ENCODE data around the gene STAT2. TPM values are rescaled to one million over a fixed set of nuclear protein-coding genes. Genes with fewer than 3 reads are reported as not detected.

STAT2 gene
- total RNA-seq, 1 experiment from 2014 or later, result 44.0 TPM

DNA sequence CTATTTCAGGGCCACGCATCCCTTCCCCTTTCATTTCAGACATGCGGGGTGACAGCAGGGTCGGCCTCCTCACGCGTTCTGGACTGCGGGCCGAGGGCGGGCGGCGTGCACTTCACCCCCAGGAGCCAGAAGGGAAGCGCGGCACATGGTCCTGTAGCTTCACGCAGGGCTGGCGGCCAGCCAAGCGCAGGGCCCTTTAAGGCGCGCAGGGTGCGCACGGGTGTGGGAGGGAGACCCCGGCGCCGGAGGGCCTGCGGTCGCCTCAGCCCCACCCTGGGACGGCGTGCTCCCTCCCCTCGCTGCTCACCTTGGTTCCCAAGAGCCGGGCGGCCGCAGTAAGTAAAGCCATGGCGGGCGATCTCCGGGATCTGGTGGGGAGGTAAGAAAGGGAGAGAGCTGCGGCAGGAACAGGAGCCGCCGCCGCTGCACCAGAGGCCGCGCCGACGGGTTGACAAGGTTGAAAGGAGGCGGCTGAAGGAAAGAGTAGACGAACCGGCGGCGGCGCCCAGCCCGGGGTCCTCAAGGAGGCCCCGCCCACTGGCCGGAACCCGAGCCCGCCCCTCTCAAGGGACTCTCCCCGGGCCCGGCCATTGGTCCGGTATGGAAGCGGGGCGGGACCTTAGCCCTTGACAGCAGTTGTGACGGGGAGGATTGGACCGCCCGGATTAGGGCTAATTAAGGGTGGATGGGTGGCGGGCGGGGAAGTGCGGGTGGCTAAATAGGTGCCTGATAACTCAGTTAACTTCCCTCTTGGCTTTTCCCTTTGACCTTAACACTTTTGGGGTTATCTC lies 59.9 kb downstream of the STAT2 start, which contains the start of gene CS:
Gene CS (minus strand): TSS at position 478 of the 791 bp plus-strand sequence. CDS start 129 bp downstream, at position 349.
- DNase-seq, result peak; percentile 99
- peak within 1 kb of the TSS; percentile 85 for H3K4me3 ChIP-seq

DNA sequence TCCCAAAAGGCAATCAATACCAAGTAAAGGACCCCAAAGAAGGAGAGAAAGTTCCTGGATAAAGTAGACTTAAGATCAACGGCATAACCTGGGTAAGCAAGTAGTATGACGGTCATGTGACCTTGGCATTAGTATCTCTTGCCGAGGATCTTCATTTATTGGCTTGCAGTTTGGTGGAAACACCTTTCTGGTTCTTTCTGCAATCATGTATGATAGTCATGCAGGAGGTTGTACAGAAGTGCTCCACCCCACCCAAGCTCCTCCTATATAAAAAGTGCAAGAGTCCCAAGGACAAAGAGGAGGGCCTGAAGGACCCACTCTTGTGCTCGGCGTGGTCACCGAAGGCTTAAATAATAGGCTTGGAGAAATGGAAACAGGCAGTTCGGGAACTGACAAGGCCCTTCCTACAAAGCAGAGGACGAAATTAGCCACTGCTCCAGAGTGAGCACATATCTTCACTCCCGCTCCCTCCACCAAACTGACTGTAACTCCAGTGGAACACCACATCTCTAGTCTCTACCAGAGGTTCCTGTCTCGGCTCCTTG lies 60.5 kb downstream of the STAT2 start:
- H3K9me3 ChIP-seq (replicated peaks), result no peaks in the 10 kb centered on the region
- peak overlapping the region; percentile 84 for H3K27ac ChIP-seq
- H3K27me3 ChIP-seq, result no peaks in the 10 kb centered on the region
- H3K36me3 ChIP-seq, result peaks cover 22% of the 10 kb centered on the region; the same call in 1 of the 2 replicates
- H3K4me1 ChIP-seq, result peaks cover 10% of the 10 kb centered on the region; the same call in 1 of the 2 replicates
- peak overlapping the region; percentile 85 for H3K4me3 ChIP-seq
- no peak for DNase-seq

More for the DNA sequence above, 59.9 kb downstream of the STAT2 start, which contains the start of gene CS:
- peak within 1 kb of the TSS; percentile 84 for H3K27ac ChIP-seq
- no peaks in the 10 kb centered on the region for H3K9me3 ChIP-seq (replicated peaks)
- peaks cover 10% of the 10 kb centered on the region; the same call in 1 of the 2 replicates for H3K4me1 ChIP-seq
- H3K27me3 ChIP-seq, result no peaks in the 10 kb centered on the region
- H3K36me3 ChIP-seq, result peaks cover 21% of the 10 kb centered on the region; the same call in 1 of the 2 replicates

DNA sequence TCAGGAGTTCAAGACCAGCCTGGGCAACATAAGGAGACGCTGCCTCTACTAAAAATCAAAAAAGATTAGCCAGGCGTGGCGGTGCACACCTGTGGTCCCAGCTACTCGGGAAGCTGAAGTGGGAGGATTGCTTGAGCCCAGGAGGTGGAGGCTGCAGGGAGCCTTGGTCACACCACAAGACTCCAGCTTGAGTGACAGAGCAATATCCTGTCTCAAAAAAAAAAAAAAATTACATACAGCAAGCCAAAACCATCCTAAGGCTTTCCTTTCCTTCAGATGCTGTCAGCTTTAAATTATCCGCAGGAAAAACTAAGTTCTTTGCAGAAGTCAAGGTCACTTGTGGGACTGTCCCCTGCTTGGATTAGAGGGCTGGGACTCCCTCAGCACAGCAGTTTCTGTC lies 61.1 kb downstream of the STAT2 start:
- Histone ChIP-seq H3K27ac (no peak overlapping the region), H3K4me3 (peak overlapping the region; percentile 85), H3K4me1 (peaks cover 10% of the 10 kb centered on the region; the same call in 1 of the 2 replicates), H3K9me3 (replicated peaks) (no peaks in the 10 kb centered on the region), H3K36me3 (peaks cover 25% of the 10 kb centered on the region; the same call in 1 of the 2 replicates), H3K27me3 (no peaks in the 10 kb centered on the region)
- DNase-seq, result no peak

DNA sequence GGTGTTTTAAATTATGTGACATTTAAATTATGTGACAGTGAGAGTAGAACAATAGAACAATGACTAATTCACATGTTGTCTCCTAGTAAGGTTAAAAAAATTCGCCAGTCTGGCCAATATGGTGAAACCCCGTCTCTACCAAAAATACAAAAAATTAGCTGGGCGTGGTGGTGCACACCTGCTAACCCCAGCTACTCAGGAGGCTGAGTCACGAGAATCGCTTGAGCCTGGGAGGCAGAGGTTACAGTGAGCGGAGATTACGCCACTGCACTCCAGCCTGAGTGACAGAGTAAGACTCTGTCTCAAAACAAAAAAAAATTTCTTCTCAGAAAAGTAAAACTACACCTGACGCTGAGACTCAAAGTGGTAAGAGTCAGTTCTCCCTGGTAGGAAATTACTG lies 62.5 kb downstream of the STAT2 start:
- no peak overlapping the region for H3K4me3 ChIP-seq
- peaks cover 30% of the 10 kb centered on the region; the same call in 1 of the 2 replicates for H3K36me3 ChIP-seq
- H3K9me3 ChIP-seq (replicated peaks), result no peaks in the 10 kb centered on the region
- DNase-seq, result no peak
- no peaks in the 10 kb centered on the region for H3K27me3 ChIP-seq
- no peak overlapping the region for H3K27ac ChIP-seq
- H3K4me1 ChIP-seq, result peaks cover 10% of the 10 kb centered on the region; the same call in 1 of the 2 replicates

GRCh38 chr12:56296295-56296694 lies 63.6 kb downstream of the STAT2 start:
- H3K36me3 ChIP-seq, result peaks cover 37% of the 10 kb centered on the region
- H3K27me3 ChIP-seq, result no peaks in the 10 kb centered on the region
- no peak overlapping the region for H3K4me3 ChIP-seq
- H3K9me3 ChIP-seq (replicated peaks), result no peaks in the 10 kb centered on the region
- no peak overlapping the region for H3K27ac ChIP-seq
- 0 out of 2 replicates have a peak, but pooled peaks cover 6% of the 10 kb centered on the region for H3K4me1 ChIP-seq
- no peak for DNase-seq

- Histone ChIP-seq H3K27ac (no peak overlapping the region), H3K36me3 (peaks cover 58% of the 10 kb centered on the region), H3K4me3 (no peak overlapping the region), H3K9me3 (replicated peaks) (no peaks in the 10 kb centered on the region), H3K27me3 (no peaks in the 10 kb centered on the region), H3K4me1 (0 out of 2 replicates have a peak, but pooled peaks cover 2% of the 10 kb centered on the region)
- DNase-seq, result no peak
Measured at GRCh38 chr12:56293795-56294194, 66.1 kb downstream of the STAT2 start.

Other genes with a start within 250 kb of the STAT2 start
- 5,544 and 5,661 TPM in 2 replicates for gene RPL41, start 243.5 kb downstream of the STAT2 start, total RNA-seq (2014; rRNA removed; shearing (Covaris generic))
- 5.5 and 5.8 TPM in 2 replicates for gene ZC3H10, start 241.8 kb downstream of the STAT2 start, total RNA-seq (2014; rRNA removed; shearing (Covaris generic))
- 86.7 and 92.9 TPM in 2 replicates for gene ESYT1, start 231.8 kb downstream of the STAT2 start, total RNA-seq (2014; rRNA removed; shearing (Covaris generic))
- gene MYL6B, start 207.5 kb downstream of the STAT2 start, total RNA-seq (2014; rRNA removed; shearing (Covaris generic)), result 199 and 208 TPM in 2 replicates
- 564 and 633 TPM in 2 replicates for gene MYL6, start 201.7 kb downstream of the STAT2 start, total RNA-seq (2014; rRNA removed; shearing (Covaris generic))
- gene SMARCC2, start 170.6 kb downstream of the STAT2 start, total RNA-seq (2014; rRNA removed; shearing (Covaris generic)), result 57.3 and 60.9 TPM in 2 replicates
- gene RNF41, start 138.2 kb downstream of the STAT2 start, total RNA-seq (2014; rRNA removed; shearing (Covaris generic)), result 24.3 and 25.7 TPM in 2 replicates
- 43.2 and 46.5 TPM in 2 replicates for gene NABP2, start 135.8 kb downstream of the STAT2 start, total RNA-seq (2014; rRNA removed; shearing (Covaris generic))
- not detected in 2 replicates for gene SLC39A5, start 130.1 kb downstream of the STAT2 start, total RNA-seq (2014; rRNA removed; shearing (Covaris generic))
- gene ANKRD52, start 101.7 kb downstream of the STAT2 start, total RNA-seq (2014; rRNA removed; shearing (Covaris generic)), result 12.0 and 12.5 TPM in 2 replicates
- gene COQ10A, start 93.2 kb downstream of the STAT2 start, total RNA-seq (2014; rRNA removed; shearing (Covaris generic)), result 13.8 and 14.4 TPM in 2 replicates
- gene CS, start 59.8 kb downstream of the STAT2 start, total RNA-seq (2014; rRNA removed; shearing (Covaris generic)), result 183 and 185 TPM in 2 replicates
- gene CNPY2, start 44.1 kb downstream of the STAT2 start, total RNA-seq (2014; rRNA removed; shearing (Covaris generic)), result 75.2 and 80.9 TPM in 2 replicates
- gene PAN2, start 26.1 kb downstream of the STAT2 start, total RNA-seq (2014; rRNA removed; shearing (Covaris generic)), result 25.5 and 27.9 TPM in 2 replicates
- gene IL23A, start 21.2 kb downstream of the STAT2 start, total RNA-seq (2014; rRNA removed; shearing (Covaris generic)), result 0.41 TPM in 1 of 2 replicates, not detected in the other
- not detected in 2 replicates for gene APOF, start 2.8 kb upstream of the STAT2 start, total RNA-seq (2014; rRNA removed; shearing (Covaris generic))
- gene TIMELESS, start 89.3 kb upstream of the STAT2 start, total RNA-seq (2014; rRNA removed; shearing (Covaris generic)), result 32.3 and 36.2 TPM in 2 replicates
- not detected in 2 replicates for gene MIP, start 94.5 kb upstream of the STAT2 start, total RNA-seq (2014; rRNA removed; shearing (Covaris generic))
- gene SPRYD4, start 108.5 kb upstream of the STAT2 start, total RNA-seq (2014; rRNA removed; shearing (Covaris generic)), result 3.0 and 3.7 TPM in 2 replicates
- gene GLS2, start 128.1 kb upstream of the STAT2 start, total RNA-seq (2014; rRNA removed; shearing (Covaris generic)), result not detected in 2 replicates
- 9.3 and 9.4 TPM in 2 replicates for gene RBMS2, start 161.7 kb upstream of the STAT2 start, total RNA-seq (2014; rRNA removed; shearing (Covaris generic))